Tibial artery (tissue), 4 donors: ENCODE results near the gene BACH1.

Experiments used
- DNase-seq, 2 donors: peaks; one replicate each; pipeline ENCODE4 v3.0.0-alpha.2; 2019
- H3K27ac ChIP-seq, 2 donors: fragments of 200-600 bp; sonication (generic) in 1 of 2; 1 replicate in 1 of 2; 2 replicates in 1 of 2; pipeline ENCODE4 v1.5.1; 2018 to 2019; ENCODE audit warnings: mild to moderate bottlenecking in 1 of 2
- H3K27me3 ChIP-seq, 2 donors: fragments of 200-600 bp; sonication (generic) in 1 of 2; one replicate each; pipeline versions ENCODE4 v1.5.1 to v1.6.0; 2016 to 2019
- H3K36me3 ChIP-seq, 3 donors: fragments of 200-600 bp; sonication (generic) in 2 of 3; one replicate each; pipeline ENCODE4 v1.5.1; 2016 to 2019; ENCODE audit warnings: mild to moderate bottlenecking in 2 of 3
- H3K4me1 ChIP-seq, 4 donors: fragments of 200-600 bp; sonication (generic) in 2 of 4; 1 replicate in 3 of 4; 2 replicates in 1 of 4; pipeline ENCODE4 v1.5.1; 2016 to 2019
- H3K4me3 ChIP-seq, 2 donors: fragments of 200-600 bp; sonication (generic) in 1 of 2; 1 replicate in 1 of 2; 2 replicates in 1 of 2; pipeline ENCODE4 v1.5.1; 2018 to 2019; ENCODE audit warnings: mild to moderate bottlenecking in 2 of 2
- H3K9me3 ChIP-seq, 3 donors: fragments of 200-600 bp; sonication (generic) in 1 of 3; one replicate each; pipeline ENCODE4 v1.5.1; 2016 to 2019
- intact Hi-C: fragments of 100-400 bp; cut with DNase I; formaldehyde crosslinking; loops from one replicate; pipeline ENCODE4 v1.15.0; 2023; ENCODE audit warnings: low total_unique reads
- TF ChIP-seq, protein P1 (sequence below), 2 experiments: fragments of 200-600 bp in 1 of 2; fragments of 450-650 bp in 1 of 2; IDR thresholded peaks; one replicate each; pipeline ENCODE4 v1.5.1; 2017 to 2019; ENCODE audit warnings: antibody characterized with exemption in 2 of 2, mild to moderate bottlenecking in 1 of 2, moderate library complexity in 1 of 2

Gene BACH1

GRCh38 chr21:29377266-29377665, 78.5 kb downstream of the BACH1 start:
- H3K9me3 ChIP-seq: no peaks in the 10 kb centered on the region
- no peaks in the 10 kb centered on the region for H3K4me1 ChIP-seq
- H3K27ac ChIP-seq: no peak overlapping the region
- TF ChIP-seq, protein P1, sequence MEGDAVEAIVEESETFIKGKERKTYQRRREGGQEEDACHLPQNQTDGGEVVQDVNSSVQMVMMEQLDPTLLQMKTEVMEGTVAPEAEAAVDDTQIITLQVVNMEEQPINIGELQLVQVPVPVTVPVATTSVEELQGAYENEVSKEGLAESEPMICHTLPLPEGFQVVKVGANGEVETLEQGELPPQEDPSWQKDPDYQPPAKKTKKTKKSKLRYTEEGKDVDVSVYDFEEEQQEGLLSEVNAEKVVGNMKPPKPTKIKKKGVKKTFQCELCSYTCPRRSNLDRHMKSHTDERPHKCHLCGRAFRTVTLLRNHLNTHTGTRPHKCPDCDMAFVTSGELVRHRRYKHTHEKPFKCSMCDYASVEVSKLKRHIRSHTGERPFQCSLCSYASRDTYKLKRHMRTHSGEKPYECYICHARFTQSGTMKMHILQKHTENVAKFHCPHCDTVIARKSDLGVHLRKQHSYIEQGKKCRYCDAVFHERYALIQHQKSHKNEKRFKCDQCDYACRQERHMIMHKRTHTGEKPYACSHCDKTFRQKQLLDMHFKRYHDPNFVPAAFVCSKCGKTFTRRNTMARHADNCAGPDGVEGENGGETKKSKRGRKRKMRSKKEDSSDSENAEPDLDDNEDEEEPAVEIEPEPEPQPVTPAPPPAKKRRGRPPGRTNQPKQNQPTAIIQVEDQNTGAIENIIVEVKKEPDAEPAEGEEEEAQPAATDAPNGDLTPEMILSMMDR (IDR thresholded peaks at IDR 0.05): no peak
- H3K36me3 ChIP-seq: no peaks in the 10 kb centered on the region
- H3K4me3 ChIP-seq: no peak overlapping the region
- intact Hi-C loops: no loop called here
- DNase-seq: no peak
- H3K27me3 ChIP-seq: no peaks in the 10 kb centered on the region

DNA sequence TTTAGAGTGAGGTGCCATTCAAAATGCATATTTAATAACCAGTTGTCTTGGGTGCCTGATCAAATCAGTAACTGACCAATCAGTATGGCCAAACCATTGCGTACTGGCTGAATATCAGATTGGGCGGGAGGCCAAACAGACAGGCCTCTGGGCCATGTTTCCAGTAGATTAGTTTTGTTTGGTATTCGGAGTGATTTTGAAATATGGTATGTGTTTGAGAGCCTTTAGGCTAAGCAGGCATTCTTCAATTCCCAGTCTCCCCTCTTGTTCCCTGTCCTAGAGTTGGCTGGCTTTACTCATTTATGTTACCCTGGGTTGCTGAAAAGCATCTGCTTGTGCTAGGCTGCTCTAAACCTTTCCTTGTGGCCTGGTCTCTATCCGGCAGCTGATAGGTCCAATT, 80.1 kb downstream of the BACH1 start:
- TF ChIP-seq, protein P1 (IDR thresholded peaks at IDR 0.05): no peak
- DNase-seq: no peak
- H3K36me3 ChIP-seq: no peaks in the 10 kb centered on the region
- H3K9me3 ChIP-seq: no peaks in the 10 kb centered on the region
- intact Hi-C loops: no loop called here
- H3K4me3 ChIP-seq: no peak overlapping the region
- H3K27me3 ChIP-seq: no peaks in the 10 kb centered on the region
- no peaks in the 10 kb centered on the region for H3K4me1 ChIP-seq
- no peak overlapping the region for H3K27ac ChIP-seq

DNA sequence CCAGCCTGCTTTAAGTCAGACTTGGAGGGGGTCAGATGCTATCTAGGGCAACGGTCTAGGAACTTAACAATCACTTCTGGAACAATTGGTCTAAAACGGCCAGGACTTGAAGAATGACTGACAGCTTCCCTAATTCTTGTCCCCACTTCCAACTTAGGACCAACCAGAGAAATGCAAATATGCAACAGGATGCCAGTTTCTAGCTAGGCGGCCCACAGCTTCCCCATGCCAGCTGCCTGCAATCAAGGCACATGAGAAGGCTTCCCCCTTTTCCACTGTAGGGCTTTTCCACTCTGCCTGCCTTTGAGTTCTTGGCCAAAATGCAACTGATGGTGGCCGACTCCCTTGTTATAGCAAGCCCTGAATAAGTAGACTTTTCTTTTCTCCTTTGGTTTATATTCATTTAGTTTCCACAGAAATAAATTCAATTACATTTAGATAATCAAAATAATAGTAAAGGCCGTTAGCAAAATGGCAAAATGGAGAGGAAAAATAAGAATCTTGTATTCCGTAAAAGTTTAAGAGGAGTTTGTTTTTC, 80.9 kb downstream of the BACH1 start:
- no peaks in the 10 kb centered on the region for H3K27me3 ChIP-seq
- DNase-seq: no peak
- no peaks in the 10 kb centered on the region for H3K36me3 ChIP-seq
- H3K27ac ChIP-seq: no peak overlapping the region
- no peaks in the 10 kb centered on the region for H3K9me3 ChIP-seq
- intact Hi-C loops: no loop called here
- H3K4me1 ChIP-seq: no peaks in the 10 kb centered on the region
- TF ChIP-seq, protein P1 (IDR thresholded peaks at IDR 0.05): no peak
- H3K4me3 ChIP-seq: no peak overlapping the region

- no peak for DNase-seq
- no peaks in the 10 kb centered on the region for H3K36me3 ChIP-seq
- no peaks in the 10 kb centered on the region for H3K27me3 ChIP-seq
- H3K4me3 ChIP-seq: no peak overlapping the region
- TF ChIP-seq, protein P1 (IDR thresholded peaks at IDR 0.05): no peak
- H3K4me1 ChIP-seq: no peaks in the 10 kb centered on the region
- H3K27ac ChIP-seq: no peak overlapping the region
- intact Hi-C loops: no loop called here
- H3K9me3 ChIP-seq: no peaks in the 10 kb centered on the region
Observed at GRCh38 chr21:29382030-29382654, 83.4 kb downstream of the BACH1 start.

GRCh38 chr21:29384683-29385359, 86.1 kb downstream of the BACH1 start:
- Histone ChIP-seq H3K9me3 (no peaks in the 10 kb centered on the region), H3K27ac (no peak overlapping the region), H3K4me1 (no peaks in the 10 kb centered on the region), H3K36me3 (no peaks in the 10 kb centered on the region), H3K4me3 (no peak overlapping the region), H3K27me3 (no peaks in the 10 kb centered on the region)
- TF ChIP-seq, protein P1 (IDR thresholded peaks at IDR 0.05): no peak
- intact Hi-C loops: no loop called here
- DNase-seq: no peak
